Measurements from ENCODE around the gene FOXD4L5. TPM values are rescaled to one million over a fixed set of nuclear protein-coding genes. Genes with fewer than 3 reads are reported as not detected.
"Not testable (repeated sequence)": the region's sequence is repeated elsewhere in the genome, so short reads cannot be mapped to it uniquely, and the experiment has no call there.

FOXD4L5 gene
- 0.13 TPM in 1 of 2 replicates, not detected in the other for total RNA-seq (2021; fragmentation: NEBNext Ultra II Directional; extraction: Animal tissue kit (Norgen Biotek cat#: 25700))
- not detected in 2 replicates for polyA plus RNA-seq (2011; rRNA removed)
- not detected for polyA plus RNA-seq (2011; cell fraction: cytosol; rRNA removed)
- polyA plus RNA-seq (2011; cell fraction: nucleus; rRNA removed): not detected
- not detected in 4 replicates for polyA plus RNA-seq (2012, experiment 1 of 2)
- not detected for polyA plus RNA-seq (2012, experiment 2 of 2)
- polyA plus RNA-seq (2013, experiment 1 of 2): not detected
- polyA plus RNA-seq (2013, experiment 2 of 2): not detected
- not detected in 2 replicates for polyA minus RNA-seq (2011; rRNA and poly(A)+ RNA removed)
- polyA minus RNA-seq (2011; cell fraction: cytosol; rRNA and poly(A)+ RNA removed): not detected
- polyA minus RNA-seq (2011; cell fraction: nucleus; rRNA and poly(A)+ RNA removed): 0.20 TPM
- long read RNA-seq, experiment 1: 0 reads
- long read RNA-seq, experiment 2: 0 reads

GRCh38 chr9:65285109-65285508, at the start of gene FOXD4L5:
Gene FOXD4L5 (minus strand): TSS chr9:65285209. CDS start chr9:65284377, 832 bp downstream.
- H3K79me2 ChIP-seq (ENCODE audit: control insufficient read depth in 1 of 2, insufficient read depth in 2 of 2, low read length in 2 of 2); H2BK120ac ChIP-seq (replicated peaks; ENCODE audit: low read depth, low read length); H2BK20ac ChIP-seq (ENCODE audit: low read length); H3K56ac ChIP-seq (replicated peaks; ENCODE audit: insufficient read length, low read depth, low read length); H2AK5ac ChIP-seq (ENCODE audit: low read depth, low read length); CTCF ChIA-PET (ENCODE audit: partially characterized antibody); H3K79me1 ChIP-seq (ENCODE audit: low read depth, low read length); H4K20me1 ChIP-seq (replicated peaks in 1 of 2; ENCODE audit: control insufficient read depth in 1 of 2, insufficient read depth in 2 of 2, low read length in 2 of 2); DNase-seq (ENCODE audit: low read depth in 1 of 2, low spot score in 2 of 2); H3K36me3 ChIP-seq (ENCODE audit: control insufficient read depth in 2 of 4, insufficient read depth in 4 of 4, low read length in 3 of 4); H3K4ac ChIP-seq (replicated peaks; ENCODE audit: insufficient read length, low read depth, low read length); H3K4me3 ChIP-seq (ENCODE audit: extremely low read depth in 1 of 4, insufficient read depth in 2 of 4, low read depth in 3 of 4, low read length in 4 of 4); POLR2A ChIA-PET (ENCODE audit: partially characterized antibody); H3K4me1 ChIP-seq (replicated peaks in 1 of 4; ENCODE audit: control insufficient read depth in 3 of 4, insufficient read depth in 4 of 4, low read length in 3 of 4); H3K27ac ChIP-seq (ENCODE audit: low read depth, low read length); H3K9me3 ChIP-seq (ENCODE audit: insufficient read depth in 2 of 2, low read depth in 1 of 2, low read length in 1 of 2); H2BK12ac ChIP-seq (ENCODE audit: low read depth, low read length); H3K4me2 ChIP-seq (ENCODE audit: insufficient read depth in 1 of 2, low read depth in 2 of 2, low read length in 2 of 2); H2AFZ ChIP-seq (ENCODE audit: low read length); H3K23ac ChIP-seq (ENCODE audit: insufficient read length); H3K27me3 ChIP-seq (replicated peaks in 1 of 4; ENCODE audit: control insufficient read depth in 3 of 4, extremely low read depth in 1 of 4, insufficient read depth in 3 of 4, low read length in 3 of 4); H2BK15ac ChIP-seq (ENCODE audit: low read length); FAIRE-seq; H4K5ac ChIP-seq (ENCODE audit: insufficient read length, low read depth, low read length); H3K18ac ChIP-seq (ENCODE audit: extremely low read depth, low read length); H4K8ac ChIP-seq (ENCODE audit: extremely low read depth, insufficient read depth, low read length); H2BK5ac ChIP-seq (ENCODE audit: low read depth, low read length); H3K9ac ChIP-seq (replicated peaks in 1 of 4; ENCODE audit: extremely low read depth in 1 of 4, low read depth in 3 of 4, low read length in 3 of 4); H3K23me2 ChIP-seq (ENCODE audit: low read depth, low read length); H3K14ac ChIP-seq (ENCODE audit: insufficient read length); H4K91ac ChIP-seq (replicated peaks; ENCODE audit: insufficient read length, low read length): not testable (repeated sequence)
- 93% methylated on average over 1 of the region's 2 CpGs; no CpG with 5 or more reads in 1 of the 2 experiments for WGBS, 2 experiments (ENCODE audit: extremely low coverage in 1 of 2, insufficient coverage in 1 of 2, insufficient read length in 1 of 2, insufficient replicate concordance in 2 of 2, low coverage in 1 of 2, low lambda C conversion rate in 2 of 2, missing lambda C conversion rate in 1 of 2)

- H2AK5ac ChIP-seq (ENCODE audit: low read depth, low read length); H3K9ac ChIP-seq (replicated peaks in 1 of 4; ENCODE audit: extremely low read depth in 1 of 4, low read depth in 3 of 4, low read length in 3 of 4); POLR2A ChIA-PET (ENCODE audit: partially characterized antibody); CTCF ChIA-PET (ENCODE audit: partially characterized antibody); H3K27me3 ChIP-seq (replicated peaks in 1 of 4; ENCODE audit: control insufficient read depth in 3 of 4, extremely low read depth in 1 of 4, insufficient read depth in 3 of 4, low read length in 3 of 4); H3K4me3 ChIP-seq (ENCODE audit: extremely low read depth in 1 of 4, insufficient read depth in 2 of 4, low read depth in 3 of 4, low read length in 4 of 4); H3K9me3 ChIP-seq (ENCODE audit: insufficient read depth in 2 of 2, low read depth in 1 of 2, low read length in 1 of 2); H4K20me1 ChIP-seq (replicated peaks in 1 of 2; ENCODE audit: control insufficient read depth in 1 of 2, insufficient read depth in 2 of 2, low read length in 2 of 2); H3K27ac ChIP-seq (ENCODE audit: low read depth, low read length); H3K4me1 ChIP-seq (replicated peaks in 1 of 4; ENCODE audit: control insufficient read depth in 3 of 4, insufficient read depth in 4 of 4, low read length in 3 of 4); H3K14ac ChIP-seq (ENCODE audit: insufficient read length); H3K79me2 ChIP-seq (ENCODE audit: control insufficient read depth in 1 of 2, insufficient read depth in 2 of 2, low read length in 2 of 2); H2BK15ac ChIP-seq (ENCODE audit: low read length); H2BK12ac ChIP-seq (ENCODE audit: low read depth, low read length); H3K36me3 ChIP-seq (ENCODE audit: control insufficient read depth in 2 of 4, insufficient read depth in 4 of 4, low read length in 3 of 4); H4K91ac ChIP-seq (replicated peaks; ENCODE audit: insufficient read length, low read length); H3K18ac ChIP-seq (ENCODE audit: extremely low read depth, low read length); H4K8ac ChIP-seq (ENCODE audit: extremely low read depth, insufficient read depth, low read length); H3K23ac ChIP-seq (ENCODE audit: insufficient read length); H3K23me2 ChIP-seq (ENCODE audit: low read depth, low read length); H2BK5ac ChIP-seq (ENCODE audit: low read depth, low read length); H4K5ac ChIP-seq (ENCODE audit: insufficient read length, low read depth, low read length); H3K4ac ChIP-seq (replicated peaks; ENCODE audit: insufficient read length, low read depth, low read length); H2BK20ac ChIP-seq (ENCODE audit: low read length); FAIRE-seq; H3K4me2 ChIP-seq (ENCODE audit: insufficient read depth in 1 of 2, low read depth in 2 of 2, low read length in 2 of 2); H2AFZ ChIP-seq (ENCODE audit: low read length); DNase-seq (ENCODE audit: low read depth in 1 of 2, low spot score in 2 of 2); H3K79me1 ChIP-seq (ENCODE audit: low read depth, low read length); H3K56ac ChIP-seq (replicated peaks; ENCODE audit: insufficient read length, low read depth, low read length); H2BK120ac ChIP-seq (replicated peaks; ENCODE audit: low read depth, low read length): not testable (repeated sequence)
- 40% methylated on average over 11 of the region's 33 CpGs; no CpG with 5 or more reads in 1 of the 2 experiments for WGBS, 2 experiments (ENCODE audit: extremely low coverage in 1 of 2, insufficient coverage in 1 of 2, insufficient read length in 1 of 2, insufficient replicate concordance in 2 of 2, low coverage in 1 of 2, low lambda C conversion rate in 2 of 2, missing lambda C conversion rate in 1 of 2)
These were observed 1.1 kb downstream of the FOXD4L5 start for GRCh38 chr9:65283943-65284342.
